Activated CD8-positive, alpha-beta T cell treated with anti-CD3 and anti-CD28 coated beads, Interleukin-2, amount 10 ng/mL, durations not matched to agents 7 days and 5 days (primary cell): ENCODE results near the gene PLPP3. TPM values are rescaled to one million over a fixed set of nuclear protein-coding genes. Genes with fewer than 3 reads are reported as not detected.

Experiments used
- ATAC-seq: fragments of 150-1000 bp; cut with Tn5 transposase; one replicate; pipeline ENCODE4 v1.10.0; 2021; ENCODE audit warnings: moderate library complexity
- CTCF ChIA-PET: fragments of 350-600 bp; sonication (Branson Sonifier 250); formaldehyde crosslinking; loops from one replicate; lab custom pipeline; 2021; ENCODE audit warnings: antibody characterized with exemption; lab: Charles Lee
- POLR2A ChIA-PET: fragments of 350-600 bp; sonication (Branson Sonifier 250); formaldehyde crosslinking; loops from one replicate; lab custom pipeline; 2021; ENCODE audit warnings: antibody characterized with exemption; lab: Charles Lee
- DNase-seq: peaks from one replicate; pipeline ENCODE4 v3.0.0-alpha.2; 2020
- H3K27ac Mint-ChIP-seq: one replicate; pipeline ENCODE4 v1.8.0; 2021; ENCODE audit warnings: mild to moderate bottlenecking, mixed read lengths
- H3K27me3 Mint-ChIP-seq: one replicate; pipeline ENCODE4 v1.8.0; 2021; ENCODE audit warnings: low read depth, mixed read lengths
- H3K36me3 Mint-ChIP-seq: one replicate; pipeline ENCODE4 v1.8.0; 2021; ENCODE audit warnings: low read depth, mixed read lengths
- H3K4me1 Mint-ChIP-seq: one replicate; pipeline ENCODE4 v1.8.0; 2021; ENCODE audit warnings: low read depth, mixed read lengths
- H3K4me3 Mint-ChIP-seq: one replicate; pipeline ENCODE4 v1.8.0; 2021; ENCODE audit warnings: mild to moderate bottlenecking, mixed read lengths
- H3K9me3 Mint-ChIP-seq: one replicate; pipeline ENCODE4 v1.8.0; 2022; ENCODE audit warnings: mixed read lengths; ENCODE audit not compliant: insufficient read depth
- total RNA-seq, 2 experiments: library from RNA; stranded (reverse); gene quantifications; one replicate each; pipeline ENCODE4 v1.2.3, GENCODE V29; 2021

Gene PLPP3
- total RNA-seq, 2 experiments from 2014 or later, result not detected

DNA sequence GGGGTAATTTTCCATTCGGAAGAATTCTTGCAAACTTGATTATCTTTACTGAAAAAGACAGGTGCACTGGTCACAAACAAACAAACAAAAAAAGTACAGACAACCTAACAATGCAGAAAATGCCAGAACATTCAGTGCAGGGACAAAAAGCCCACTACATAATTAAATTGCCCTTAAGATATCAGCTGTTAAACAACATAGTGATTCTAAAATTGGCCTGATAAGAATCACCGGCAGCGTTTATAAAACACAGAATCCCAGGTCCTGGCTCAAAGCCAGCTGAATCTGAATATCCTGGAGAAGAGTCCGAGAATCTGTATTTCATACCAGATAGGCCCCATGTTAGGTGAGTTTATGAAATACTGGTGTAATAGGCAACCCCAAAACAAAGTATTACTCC lies 6.1 kb downstream of the PLPP3 start:
- Mint-ChIP-seq H3K4me1 (peaks cover 4% of the 10 kb centered on the region), H3K4me3 (no peak overlapping the region), H3K9me3 (no peaks in the 10 kb centered on the region), H3K36me3 (no peaks in the 10 kb centered on the region), H3K27ac (no peak overlapping the region), H3K27me3 (peaks cover 25% of the 10 kb centered on the region)
- ChIA-PET CTCF (no interaction called here), POLR2A (no interaction called here)
- DNase-seq (no peak), ATAC-seq (no peak)

DNA sequence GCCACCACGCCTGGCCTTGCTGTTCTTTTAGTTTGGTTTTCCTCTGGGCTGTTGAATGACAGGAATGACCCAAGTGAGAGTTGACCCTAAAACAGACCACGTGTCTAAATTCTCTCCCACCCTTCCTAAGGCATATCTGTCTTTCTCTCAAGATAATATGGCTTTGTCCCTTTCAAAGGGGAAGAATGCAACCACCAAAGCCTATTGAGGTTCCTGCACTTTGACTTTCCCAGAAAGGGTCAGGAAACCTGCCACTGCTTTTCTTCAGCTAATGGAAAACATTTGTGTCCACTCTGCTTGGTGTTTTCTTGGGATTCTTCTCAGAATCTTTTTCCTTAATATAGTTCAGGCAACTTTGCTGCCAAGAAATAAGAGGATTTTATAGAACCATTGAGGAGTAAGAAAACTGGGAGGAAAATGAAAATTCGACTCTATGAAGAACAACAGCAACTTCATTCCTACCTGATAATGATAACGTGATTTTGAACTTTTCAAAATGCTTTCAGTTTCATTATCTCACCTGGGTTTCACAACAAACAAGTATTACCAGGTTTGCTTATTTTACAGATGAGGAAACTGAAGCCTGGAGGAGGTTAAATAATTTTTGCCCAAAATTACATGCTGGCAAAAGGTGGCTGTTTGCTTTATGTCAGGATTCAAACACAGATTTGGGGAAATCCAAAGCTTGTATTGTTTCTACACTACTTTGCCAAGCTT lies 6.9 kb downstream of the PLPP3 start:
- no peak overlapping the region for H3K4me3 Mint-ChIP-seq
- no peaks in the 10 kb centered on the region for H3K36me3 Mint-ChIP-seq
- DNase-seq (no peak), ATAC-seq (no peak)
- CTCF ChIA-PET, result interaction anchor here (1.5 kb wide), 1 partner anchor 12 kb away, joined by 6 read pairs; no protein-coding TSS in a partner anchor
- POLR2A ChIA-PET, result no interaction called here
- H3K27me3 Mint-ChIP-seq, result peaks cover 18% of the 10 kb centered on the region
- H3K4me1 Mint-ChIP-seq, result no peaks in the 10 kb centered on the region
- no peaks in the 10 kb centered on the region for H3K9me3 Mint-ChIP-seq
- no peak overlapping the region for H3K27ac Mint-ChIP-seq

DNA sequence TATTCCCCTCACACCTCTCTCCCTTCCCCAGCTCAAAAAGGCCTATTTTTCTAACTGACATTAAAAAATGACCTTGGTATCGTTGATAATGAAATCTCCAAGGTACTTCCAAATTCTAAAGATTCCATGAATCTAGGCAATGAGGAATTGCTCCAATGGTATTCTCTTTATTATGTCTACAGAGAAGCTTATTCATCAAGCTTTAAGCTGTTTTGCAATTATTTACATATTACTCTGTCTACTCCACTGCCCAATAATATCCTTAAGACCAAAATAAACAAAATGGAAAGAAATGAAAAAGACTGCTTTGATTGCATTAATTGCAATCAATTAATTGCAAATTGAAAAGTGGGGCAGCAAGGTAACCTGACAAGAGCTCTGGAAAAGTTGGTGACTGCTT lies 7.9 kb downstream of the PLPP3 start:
- Mint-ChIP-seq H3K9me3 (no peaks in the 10 kb centered on the region), H3K27ac (no peak overlapping the region), H3K4me1 (no peaks in the 10 kb centered on the region), H3K36me3 (no peaks in the 10 kb centered on the region), H3K27me3 (peaks cover 8% of the 10 kb centered on the region), H3K4me3 (no peak overlapping the region)
- DNase-seq (no peak), ATAC-seq (no peak)
- CTCF ChIA-PET, result interaction anchor here (1.5 kb wide), 1 partner anchor 13 kb away, joined by 6 read pairs; no protein-coding TSS in a partner anchor
- POLR2A ChIA-PET, result no interaction called here

DNA sequence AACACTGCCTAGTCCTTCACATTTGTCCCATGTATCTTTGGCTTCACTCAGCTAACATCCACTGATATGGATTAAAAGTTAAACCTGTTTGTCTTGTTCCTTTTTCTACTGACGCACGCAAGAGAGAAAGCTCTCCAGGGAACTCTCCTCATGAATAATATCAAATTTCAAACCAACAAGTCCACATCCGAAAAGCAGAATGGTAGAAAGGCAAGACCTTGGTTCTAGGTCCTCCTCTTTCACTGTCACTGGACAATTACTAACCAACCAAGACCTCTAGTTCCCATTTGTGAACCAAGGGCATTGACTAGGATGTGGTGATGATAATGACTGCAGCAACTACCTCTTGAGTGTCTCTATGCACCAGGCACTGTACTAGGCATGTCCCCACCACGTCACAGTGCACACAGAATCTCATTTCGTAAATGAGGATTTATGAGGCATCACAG lies 8.4 kb downstream of the PLPP3 start:
- Mint-ChIP-seq H3K4me1 (no peaks in the 10 kb centered on the region), H3K9me3 (no peaks in the 10 kb centered on the region), H3K36me3 (no peaks in the 10 kb centered on the region), H3K4me3 (no peak overlapping the region), H3K27ac (no peak overlapping the region), H3K27me3 (peaks cover 8% of the 10 kb centered on the region)
- no peak for DNase-seq
- ATAC-seq, result no peak
- ChIA-PET POLR2A (no interaction called here), CTCF (interaction anchor here (1.5 kb wide), 1 partner anchor 14 kb away, joined by 6 read pairs; no protein-coding TSS in a partner anchor)

DNA sequence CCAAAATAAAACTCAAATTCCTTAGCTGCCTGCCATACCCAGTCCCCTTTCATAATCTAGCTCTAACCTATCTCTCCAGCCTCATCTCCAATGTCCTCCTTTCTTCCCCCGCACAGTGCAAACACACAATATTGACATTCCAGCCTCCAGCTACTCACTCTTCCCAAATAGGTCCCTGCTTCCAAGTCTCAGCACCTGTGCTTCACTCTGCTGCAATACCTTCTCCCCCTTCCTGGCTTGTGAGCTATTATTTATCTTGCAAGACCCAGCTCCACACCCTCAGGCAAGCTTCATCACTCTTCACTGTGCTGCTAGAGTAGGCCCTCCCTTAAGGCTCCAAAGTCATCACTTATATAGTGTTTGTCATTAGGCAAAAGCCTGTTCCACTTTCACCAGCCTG lies 9.7 kb downstream of the PLPP3 start:
- Mint-ChIP-seq H3K4me3 (no peak overlapping the region), H3K4me1 (peaks cover 5% of the 10 kb centered on the region), H3K27me3 (peaks cover 3% of the 10 kb centered on the region), H3K9me3 (no peaks in the 10 kb centered on the region), H3K27ac (no peak overlapping the region), H3K36me3 (no peaks in the 10 kb centered on the region)
- ChIA-PET CTCF (no interaction called here), POLR2A (no interaction called here)
- DNase-seq (no peak), ATAC-seq (no peak)

DNA sequence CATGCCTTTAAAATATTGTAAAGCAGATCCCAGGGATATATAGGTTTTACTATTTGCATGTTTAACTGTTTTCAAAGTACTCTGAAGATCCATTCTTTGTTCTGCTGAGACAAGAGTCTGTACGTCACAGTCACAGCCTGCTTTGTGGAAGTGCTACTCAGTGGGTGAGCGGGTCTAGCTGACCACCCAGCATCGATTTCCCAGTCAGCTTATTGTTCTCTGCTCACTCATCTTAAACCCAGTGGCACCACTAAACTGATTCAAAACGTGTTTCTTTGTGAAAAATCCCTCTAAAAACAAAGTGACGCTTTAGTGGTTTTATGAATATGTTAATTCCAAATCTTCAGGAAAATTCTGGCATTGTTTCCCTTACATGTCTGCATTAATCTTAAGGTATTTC lies 12.4 kb downstream of the PLPP3 start:
- Mint-ChIP-seq H3K4me1 (peaks cover 5% of the 10 kb centered on the region), H3K27me3 (no peaks in the 10 kb centered on the region), H3K36me3 (no peaks in the 10 kb centered on the region), H3K4me3 (no peak overlapping the region), H3K27ac (no peak overlapping the region), H3K9me3 (no peaks in the 10 kb centered on the region)
- ChIA-PET POLR2A (no interaction called here), CTCF (no interaction called here)
- ATAC-seq (no peak), DNase-seq (no peak)

DNA sequence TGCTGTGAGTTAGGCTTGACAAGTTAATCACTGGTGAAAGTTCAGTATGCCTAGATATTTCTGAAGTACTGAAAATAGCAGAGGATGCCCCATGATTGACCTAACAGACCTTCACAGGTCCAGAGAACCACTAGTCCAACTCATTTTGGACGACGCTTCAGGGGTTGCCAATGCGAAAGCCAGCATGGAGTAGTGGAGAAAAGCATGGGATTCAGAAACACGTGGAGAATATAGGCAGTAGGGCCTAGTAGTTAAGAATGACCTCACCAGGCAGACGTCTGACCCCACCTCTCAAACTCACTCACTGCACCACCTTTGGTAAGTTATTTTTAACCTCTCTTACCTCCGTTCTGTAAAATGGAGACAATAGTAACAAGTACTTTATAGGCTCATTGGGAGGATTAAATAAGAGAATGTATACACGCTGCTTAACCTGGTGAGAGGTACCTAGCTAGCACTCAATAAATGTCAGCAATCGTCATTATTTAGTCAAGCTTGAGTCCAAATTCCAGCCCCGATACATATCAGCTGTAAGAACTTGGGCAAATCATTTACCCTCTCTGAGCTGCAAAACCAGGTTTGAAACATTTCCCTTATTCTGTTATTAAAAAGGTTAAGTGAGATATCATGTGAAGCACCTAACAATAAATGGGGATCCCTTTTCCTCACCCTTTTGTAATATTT lies 13.2 kb downstream of the PLPP3 start:
- H3K4me3 Mint-ChIP-seq, result no peak overlapping the region
- H3K9me3 Mint-ChIP-seq, result no peaks in the 10 kb centered on the region
- H3K27ac Mint-ChIP-seq, result no peak overlapping the region
- H3K4me1 Mint-ChIP-seq, result peaks cover 5% of the 10 kb centered on the region
- ChIA-PET POLR2A (no interaction called here), CTCF (no interaction called here)
- ATAC-seq (no peak), DNase-seq (no peak)
- H3K27me3 Mint-ChIP-seq, result no peaks in the 10 kb centered on the region
- no peaks in the 10 kb centered on the region for H3K36me3 Mint-ChIP-seq

DNA sequence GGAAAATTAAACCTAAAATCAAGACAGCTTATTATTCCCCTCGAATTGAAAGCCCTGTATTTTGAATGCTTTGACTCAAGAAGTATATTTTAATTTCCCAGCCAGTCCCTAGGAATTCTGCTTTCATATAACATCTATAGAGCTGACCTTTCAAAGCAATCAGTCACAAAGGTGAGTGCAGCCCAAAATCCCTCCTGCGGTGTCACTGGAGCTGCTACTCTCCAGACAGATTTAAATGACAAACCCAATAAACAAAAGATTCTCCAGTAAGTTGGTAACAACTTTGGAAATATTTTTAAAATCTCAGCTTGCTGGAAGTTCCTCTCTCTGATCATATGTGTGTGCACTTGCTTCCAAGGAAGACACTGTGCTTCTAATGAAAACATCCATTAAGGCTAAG lies 14.7 kb downstream of the PLPP3 start:
- CTCF ChIA-PET, result no interaction called here
- no peak overlapping the region for H3K27ac Mint-ChIP-seq
- H3K9me3 Mint-ChIP-seq, result no peaks in the 10 kb centered on the region
- H3K4me3 Mint-ChIP-seq, result no peak overlapping the region
- no peaks in the 10 kb centered on the region for H3K36me3 Mint-ChIP-seq
- POLR2A ChIA-PET, result interaction anchor here (0.6 kb wide), 1 partner anchor 35 kb away, joined by 3 read pairs; no protein-coding TSS in a partner anchor
- H3K27me3 Mint-ChIP-seq, result no peaks in the 10 kb centered on the region
- H3K4me1 Mint-ChIP-seq, result peaks cover 5% of the 10 kb centered on the region
- DNase-seq (no peak), ATAC-seq (no peak)

DNA sequence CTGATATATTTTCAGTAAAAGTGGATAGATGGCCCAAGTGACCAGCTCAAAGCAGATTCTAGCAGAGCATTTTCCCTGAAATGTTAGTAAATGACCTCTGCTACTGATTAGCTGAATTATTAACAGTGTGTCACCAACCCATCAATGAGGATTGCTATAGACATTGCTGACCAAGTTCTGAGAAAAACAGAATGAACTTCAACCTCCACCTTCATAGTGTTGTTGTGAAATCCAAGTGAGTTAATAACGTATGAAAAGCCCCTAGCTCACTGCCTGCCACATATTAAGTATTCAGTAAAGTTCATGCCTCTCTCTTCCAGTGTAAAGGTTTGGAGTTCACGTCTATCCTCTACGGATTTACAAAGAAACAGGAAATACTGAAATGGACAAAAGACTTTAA lies 15.8 kb downstream of the PLPP3 start:
- DNase-seq, result no peak
- Mint-ChIP-seq H3K27ac (no peak overlapping the region), H3K9me3 (no peaks in the 10 kb centered on the region), H3K4me1 (peaks cover 5% of the 10 kb centered on the region), H3K36me3 (no peaks in the 10 kb centered on the region), H3K4me3 (no peak overlapping the region), H3K27me3 (no peaks in the 10 kb centered on the region)
- ATAC-seq, result no peak
- ChIA-PET POLR2A (no interaction called here), CTCF (no interaction called here)

DNA sequence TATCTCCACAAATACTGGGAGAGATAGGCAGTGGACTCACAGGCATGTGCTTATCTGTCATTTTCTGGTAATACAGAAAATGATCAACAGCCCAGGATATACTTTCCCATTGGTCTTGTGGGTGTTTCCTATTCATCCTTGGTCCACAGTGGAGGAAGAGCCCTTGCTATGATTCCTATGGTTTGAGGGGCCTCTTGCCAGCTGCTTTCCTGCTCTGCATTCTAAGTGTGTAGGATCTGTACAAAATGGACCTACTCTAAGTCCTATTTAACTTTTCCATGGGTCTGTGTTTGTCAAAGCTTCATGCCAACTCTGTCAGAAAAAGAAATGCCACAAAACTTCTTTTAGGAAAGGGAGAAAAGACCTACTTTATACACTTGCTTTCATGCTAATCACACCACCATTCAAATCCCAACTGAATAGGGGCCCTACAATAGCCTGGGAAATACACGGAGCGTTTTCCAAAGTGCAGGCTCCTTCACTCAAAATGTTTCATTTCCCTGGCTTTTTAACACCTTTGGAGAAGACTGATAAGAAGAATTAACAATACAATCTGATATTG lies 16.4 kb downstream of the PLPP3 start:
- H3K27me3 Mint-ChIP-seq, result no peaks in the 10 kb centered on the region

DNA sequence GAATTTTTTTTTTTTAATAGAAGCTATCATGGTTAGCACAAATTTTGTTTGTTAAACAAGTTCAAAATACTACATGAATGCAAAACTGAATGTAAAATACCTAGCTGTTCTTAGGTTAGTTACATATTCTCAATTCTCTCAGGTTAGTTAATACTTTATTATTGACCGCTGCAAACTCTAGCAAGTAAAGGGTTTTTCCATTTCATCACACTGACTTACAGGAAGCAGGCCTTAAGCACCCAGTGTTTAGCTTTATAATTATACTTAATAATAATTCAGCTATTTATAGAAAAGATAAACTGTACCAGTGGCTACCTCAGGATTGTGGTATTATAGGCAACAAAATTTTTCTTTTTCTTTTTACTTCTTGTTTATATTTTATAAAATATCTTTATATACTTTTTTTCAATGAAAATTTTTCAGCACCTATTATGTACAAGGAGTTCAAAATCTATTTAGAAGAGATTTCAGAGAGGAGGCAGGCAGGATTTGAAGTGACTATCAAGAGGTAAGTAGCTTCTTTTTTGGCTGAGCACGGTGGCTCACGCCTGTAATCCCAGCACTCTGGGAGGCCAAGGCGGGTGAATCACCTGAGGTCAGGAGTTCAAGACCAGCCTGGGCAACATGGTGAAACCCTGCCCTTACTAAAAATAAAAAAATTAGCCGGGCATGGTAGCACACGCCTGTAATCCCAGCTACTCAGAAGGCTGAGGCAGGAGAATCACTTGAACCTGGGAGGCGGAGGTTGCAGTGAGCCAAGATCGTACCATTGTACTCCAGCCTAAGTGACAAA lies 17.9 kb downstream of the PLPP3 start:
- ChIA-PET CTCF (no interaction called here), POLR2A (no interaction called here)
- no peaks in the 10 kb centered on the region for H3K27me3 Mint-ChIP-seq
- H3K4me3 Mint-ChIP-seq, result no peak overlapping the region
- peaks cover 5% of the 10 kb centered on the region for H3K4me1 Mint-ChIP-seq
- H3K27ac Mint-ChIP-seq, result no peak overlapping the region
- H3K9me3 Mint-ChIP-seq, result no peaks in the 10 kb centered on the region
- no peaks in the 10 kb centered on the region for H3K36me3 Mint-ChIP-seq
- no peak for ATAC-seq
- DNase-seq, result no peak

More for the DNA sequence above, 16.4 kb downstream of the PLPP3 start:
- ATAC-seq (no peak), DNase-seq (no peak)
- Mint-ChIP-seq H3K9me3 (no peaks in the 10 kb centered on the region), H3K36me3 (no peaks in the 10 kb centered on the region), H3K4me3 (no peak overlapping the region), H3K4me1 (peaks cover 5% of the 10 kb centered on the region), H3K27ac (no peak overlapping the region)
- POLR2A ChIA-PET, result no interaction called here
- CTCF ChIA-PET, result no interaction called here
